Lower lobe of right lung (tissue), 2 donors: ENCODE data around the gene SLC11A2. TPM values are rescaled to one million over a fixed set of nuclear protein-coding genes. Genes with fewer than 3 reads are reported as not detected.
A peak's percentile ranks its signal among the peaks of the same experiment; 100 is the strongest.

Experiments used
- ATAC-seq, 2 donors: fragments of 200-7000 bp; cut with Tn5 transposase; one replicate each; pipeline ENCODE4 v1.9.1; 2020 to 2022; ENCODE audit warnings: mild to moderate bottlenecking in 2 of 2, moderate library complexity in 2 of 2
- DNase-seq: peaks from one replicate; pipeline ENCODE4 v3.0.0-alpha.2; 2020
- H3K27ac ChIP-seq: fragments of 200-600 bp; one replicate; pipeline ENCODE4 v1.8.0; 2022
- H3K27me3 ChIP-seq: fragments of 200-600 bp; one replicate; pipeline ENCODE4 v1.8.0; 2022; ENCODE audit warnings: low read depth
- H3K36me3 ChIP-seq: fragments of 200-600 bp; one replicate; pipeline ENCODE4 v1.8.0; 2022; ENCODE audit warnings: mild to moderate bottlenecking
- H3K4me1 ChIP-seq: fragments of 200-600 bp; one replicate; pipeline ENCODE4 v1.8.0; 2022
- H3K4me3 ChIP-seq: fragments of 200-600 bp; one replicate; pipeline ENCODE4 v1.8.0; 2022; ENCODE audit warnings: mild to moderate bottlenecking
- H3K9me3 ChIP-seq: fragments of 200-600 bp; one replicate; pipeline ENCODE4 v1.8.0; 2022
- CTCF ChIP-seq: fragments of 200-600 bp; IDR thresholded peaks from one replicate; pipeline ENCODE4 v1.8.0; 2022; ENCODE audit warnings: antibody characterized with exemption, mild to moderate bottlenecking
- intact Hi-C: fragments of 100-400 bp; cut with DNase I; formaldehyde crosslinking; loops from one replicate; pipeline ENCODE4 v1.11.0; 2022
- total RNA-seq: library from RNA; stranded (reverse); fragmentation: NEBNext Ultra II Directional; extraction: Animal tissue kit (Norgen Biotek cat#: 25700); gene quantifications from one replicate; pipeline ENCODE4 v1.2.1, GENCODE V29; 2021
- donor health status: DM: no; HTN: yes; CAD: no; lungs with severe emphysema.

Gene SLC11A2
- total RNA-seq, 1 donor from 2014 or later, result 102 TPM

DNA sequence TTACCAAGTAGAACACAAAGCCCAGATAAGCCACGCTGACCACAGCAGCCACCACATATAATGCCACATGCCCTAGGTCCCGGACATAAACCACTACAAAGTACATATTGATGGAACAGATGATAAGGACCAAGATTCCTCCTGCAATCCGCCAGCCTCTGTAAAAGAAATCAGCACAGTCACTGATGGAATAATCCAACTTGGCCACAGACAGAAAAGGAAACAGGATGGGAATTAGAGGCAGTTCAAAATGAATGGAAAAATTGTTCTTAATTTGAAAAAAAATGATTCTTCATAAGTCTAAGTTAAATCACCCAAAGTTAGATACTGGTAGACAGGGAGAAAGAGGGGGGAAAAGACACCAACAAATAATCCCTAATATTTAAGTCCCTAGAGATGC, 35.4 kb downstream of the SLC11A2 start:
- ATAC-seq, result no peak

DNA sequence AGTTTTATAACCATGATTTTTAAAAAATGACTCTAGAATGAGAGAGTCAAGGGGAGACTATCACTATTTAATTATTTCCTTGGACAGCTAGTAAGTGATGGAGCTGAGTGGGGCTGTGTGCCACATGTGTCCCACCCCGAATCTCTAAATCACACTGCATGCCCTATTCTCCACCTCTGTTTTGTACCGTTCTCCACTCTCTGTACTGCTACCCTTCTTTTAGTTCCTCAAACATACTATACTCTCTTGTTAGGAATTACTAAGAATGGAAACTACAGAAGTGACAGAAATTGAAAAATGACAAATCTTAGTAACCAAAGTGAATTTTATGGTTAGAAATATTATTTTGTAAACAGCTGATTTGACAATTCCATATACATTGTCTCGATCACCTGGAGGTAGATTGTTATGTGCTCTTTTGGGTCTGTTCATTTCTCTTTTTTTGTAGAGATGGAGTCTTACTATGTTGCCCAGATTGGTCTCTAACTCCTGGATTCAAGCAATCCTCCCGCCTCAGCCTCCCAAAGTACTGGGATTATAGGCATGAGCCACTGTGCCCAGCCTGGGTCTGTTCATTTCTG, 35.9 kb downstream of the SLC11A2 start:
- Histone ChIP-seq H3K27ac (no peak overlapping the region), H3K4me3 (no peak overlapping the region), H3K4me1 (peaks cover 20% of the 10 kb centered on the region), H3K9me3 (no peaks in the 10 kb centered on the region), H3K36me3 (peaks cover 71% of the 10 kb centered on the region), H3K27me3 (no peaks in the 10 kb centered on the region)
- DNase-seq, result no peak
- no peak for TF ChIP-seq CTCF
- no peak for ATAC-seq
- intact Hi-C loops, result no loop called here

More for the DNA sequence above, 35.4 kb downstream of the SLC11A2 start:
- no peak for TF ChIP-seq CTCF
- H3K27ac ChIP-seq, result no peak overlapping the region
- H3K9me3 ChIP-seq, result no peaks in the 10 kb centered on the region
- intact Hi-C loops, result no loop called here
- H3K27me3 ChIP-seq, result no peaks in the 10 kb centered on the region
- H3K36me3 ChIP-seq, result peaks cover 76% of the 10 kb centered on the region
- no peak overlapping the region for H3K4me3 ChIP-seq
- DNase-seq, result no peak
- H3K4me1 ChIP-seq, result peaks cover 14% of the 10 kb centered on the region

DNA sequence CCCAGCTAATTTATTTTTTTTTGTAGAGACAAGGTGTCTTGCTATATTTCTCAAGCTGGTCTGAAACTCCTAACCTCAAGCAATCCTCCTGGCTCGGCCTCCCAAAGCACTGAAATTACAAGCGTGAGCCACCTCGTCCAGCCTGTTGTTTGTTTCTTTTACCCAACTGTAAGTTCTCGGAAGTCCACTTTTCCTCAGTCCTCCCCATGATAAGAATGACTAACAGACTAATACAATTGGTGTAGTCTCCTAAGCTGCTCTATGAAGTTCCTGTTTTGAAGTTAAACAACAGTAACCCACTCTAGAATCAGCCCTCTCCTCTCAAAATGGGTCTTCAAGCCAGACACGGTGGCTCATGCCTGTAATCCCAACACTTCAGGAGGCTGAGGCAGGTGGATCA, 37.3 kb downstream of the SLC11A2 start:
- Histone ChIP-seq H3K36me3 (peaks cover 59% of the 10 kb centered on the region), H3K9me3 (no peaks in the 10 kb centered on the region), H3K27ac (no peak overlapping the region), H3K27me3 (no peaks in the 10 kb centered on the region), H3K4me3 (no peak overlapping the region), H3K4me1 (peaks cover 28% of the 10 kb centered on the region)
- intact Hi-C loops, result loop anchor here (5.0 to 10.0 kb wide), 2 partner anchors 54 to 162 kb away; no protein-coding TSS in a partner anchor
- no peak for TF ChIP-seq CTCF
- DNase-seq (no peak), ATAC-seq (no peak)

GRCh38 chr12:50988051-50988450, 38.1 kb downstream of the SLC11A2 start:
- Histone ChIP-seq H3K4me1 (peaks cover 28% of the 10 kb centered on the region), H3K27ac (no peak overlapping the region), H3K36me3 (peaks cover 59% of the 10 kb centered on the region), H3K4me3 (no peak overlapping the region), H3K27me3 (no peaks in the 10 kb centered on the region), H3K9me3 (no peaks in the 10 kb centered on the region)
- intact Hi-C loops, result loop anchor here (5.0 to 10.0 kb wide), 2 partner anchors 53 to 161 kb away; no protein-coding TSS in a partner anchor
- no peak for TF ChIP-seq CTCF
- ATAC-seq (no peak), DNase-seq (no peak)

DNA sequence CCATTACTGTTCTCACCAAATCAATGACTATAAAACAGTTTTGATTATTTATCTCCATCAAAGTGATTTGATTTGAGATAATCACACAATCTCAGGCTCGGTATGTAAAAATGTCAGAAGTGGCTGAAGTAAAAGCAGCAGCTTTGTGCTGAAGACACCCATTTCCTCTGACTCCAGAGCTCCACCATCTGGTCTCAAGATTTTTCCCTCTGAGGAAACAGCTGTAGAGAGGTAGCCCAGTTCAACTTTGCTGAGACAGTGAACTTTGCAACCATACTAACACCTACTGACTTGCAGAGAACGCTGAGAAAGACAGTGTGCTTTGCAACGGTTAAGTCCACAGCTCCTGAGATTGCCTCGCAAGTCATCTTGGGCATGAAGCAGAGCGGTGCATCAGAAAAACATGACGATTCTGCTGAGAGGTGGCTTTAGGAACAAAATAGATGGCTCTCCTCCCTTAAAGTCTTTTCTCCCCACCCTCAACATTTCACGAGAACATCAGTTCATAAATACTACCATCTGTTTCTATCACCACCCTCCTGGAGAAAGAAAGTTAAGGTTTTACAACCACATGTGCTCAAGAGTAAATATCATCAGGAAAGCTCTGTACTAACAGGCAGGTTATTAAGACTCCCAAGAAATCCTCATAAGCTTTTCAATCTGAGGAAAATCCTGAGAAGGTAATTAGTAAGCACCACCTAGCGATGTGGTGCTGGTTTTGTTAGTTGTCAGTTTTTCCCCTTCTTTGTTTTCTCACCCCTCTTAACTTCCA, 39.0 kb downstream of the SLC11A2 start:
- ATAC-seq (peak; percentile 66 to 79), DNase-seq (no peak)
- H3K36me3 ChIP-seq, result peaks cover 52% of the 10 kb centered on the region
- no peaks in the 10 kb centered on the region for H3K9me3 ChIP-seq
- no peaks in the 10 kb centered on the region for H3K27me3 ChIP-seq
- intact Hi-C loops, result loop anchor here (5.0 to 10.0 kb wide), 2 partner anchors 52 to 160 kb away; no protein-coding TSS in a partner anchor
- no peak overlapping the region for H3K27ac ChIP-seq
- no peak overlapping the region for H3K4me3 ChIP-seq
- H3K4me1 ChIP-seq, result peaks cover 28% of the 10 kb centered on the region
- TF ChIP-seq CTCF, result peak; percentile 58
